GM19043 (cell line): ENCODE results near the gene DYNLT2B.
"Not testable (repeated sequence)": the region's sequence is repeated elsewhere in the genome, so short reads cannot be mapped to it uniquely, and the experiment has no call there.

ENCODE experiments used
- ATAC-seq: cut with Tn5 transposase; IDR thresholded peaks from one replicate; pipeline ENCODE4 v1.9.1; 2021; ENCODE audit warnings: low read depth; ENCODE audit not compliant: unreplicated experiment

Gene DYNLT2B

DNA sequence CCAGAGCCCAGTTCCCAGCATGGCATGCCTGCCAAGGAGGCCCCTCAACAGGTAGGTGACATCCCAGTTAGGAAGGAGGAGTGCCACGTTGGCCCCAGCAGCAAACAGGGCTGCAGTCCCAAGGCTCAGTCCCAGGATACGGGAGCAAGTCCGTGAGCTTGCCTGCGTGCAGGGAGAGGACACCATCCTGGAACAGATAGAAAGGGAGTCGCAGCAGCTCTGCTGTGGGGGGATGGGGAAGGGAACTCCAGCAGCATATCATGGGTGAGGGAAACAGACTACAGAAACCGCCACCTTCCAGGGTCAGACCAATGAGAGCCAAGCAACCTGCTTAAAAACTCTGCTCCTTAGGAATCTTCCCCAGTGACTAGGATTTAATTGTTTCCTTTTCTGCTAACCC lies 9.4 kb upstream of the DYNLT2B start:
- ATAC-seq: no peak

DNA sequence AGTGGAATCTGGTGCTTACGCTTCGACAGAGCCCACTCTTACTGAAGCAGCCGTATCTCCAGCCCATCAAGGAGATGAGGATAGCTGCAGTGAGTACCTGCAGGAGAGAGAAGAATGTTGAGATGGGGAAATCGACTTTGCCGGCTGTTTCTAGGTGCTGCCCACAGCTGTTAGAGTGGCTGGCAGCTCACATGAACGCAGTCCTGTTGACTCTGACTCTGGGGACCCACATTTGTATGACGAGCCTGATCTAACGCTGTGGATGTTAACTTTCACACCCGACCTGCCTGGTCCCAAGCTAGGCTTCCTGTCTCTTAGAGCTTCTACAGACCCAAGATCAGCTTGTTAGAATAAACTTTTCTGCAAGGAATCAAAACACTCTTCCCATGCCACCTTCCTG lies 8.9 kb upstream of the DYNLT2B start:
- no peak for ATAC-seq

DNA sequence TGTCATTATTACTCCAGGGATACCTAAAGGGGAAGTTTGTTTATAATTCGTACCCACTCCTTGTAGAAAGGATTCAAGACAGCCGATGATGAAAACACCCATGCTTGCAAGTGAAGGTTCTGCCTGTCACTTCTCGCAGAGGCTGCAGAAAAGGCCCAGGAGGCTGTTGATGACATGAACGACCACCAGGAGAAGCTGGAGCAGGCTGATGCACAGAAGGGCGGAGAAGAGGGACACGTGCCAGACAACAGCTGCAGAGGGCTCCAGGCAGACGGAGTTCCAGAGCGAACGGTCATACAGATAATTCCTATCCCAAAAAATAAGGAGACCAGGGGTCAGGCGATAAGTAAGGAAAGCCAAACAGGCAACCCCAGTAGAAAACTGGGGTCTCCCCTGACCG lies 5.7 kb upstream of the DYNLT2B start:
- ATAC-seq: no peak

DNA sequence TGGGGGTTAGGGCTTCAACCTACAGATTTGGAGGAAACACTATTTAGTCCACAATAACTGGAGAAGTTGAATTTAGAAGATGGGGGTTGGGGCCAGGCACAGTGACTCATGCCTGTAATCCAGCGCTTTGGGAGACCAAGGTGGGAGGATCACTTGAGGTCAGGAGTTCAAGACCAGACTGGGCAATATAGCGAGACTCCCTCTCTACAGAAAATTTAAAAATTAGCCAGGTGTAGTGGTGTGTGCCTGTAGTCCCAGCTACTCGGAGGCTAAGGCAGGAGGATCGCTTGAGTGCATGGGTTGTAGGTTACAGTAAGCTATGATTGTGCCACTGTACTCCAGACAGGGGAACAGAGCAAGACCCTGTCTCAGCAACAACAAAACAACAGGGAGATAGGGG lies 5.0 kb upstream of the DYNLT2B start:
- ATAC-seq: no peak

DNA sequence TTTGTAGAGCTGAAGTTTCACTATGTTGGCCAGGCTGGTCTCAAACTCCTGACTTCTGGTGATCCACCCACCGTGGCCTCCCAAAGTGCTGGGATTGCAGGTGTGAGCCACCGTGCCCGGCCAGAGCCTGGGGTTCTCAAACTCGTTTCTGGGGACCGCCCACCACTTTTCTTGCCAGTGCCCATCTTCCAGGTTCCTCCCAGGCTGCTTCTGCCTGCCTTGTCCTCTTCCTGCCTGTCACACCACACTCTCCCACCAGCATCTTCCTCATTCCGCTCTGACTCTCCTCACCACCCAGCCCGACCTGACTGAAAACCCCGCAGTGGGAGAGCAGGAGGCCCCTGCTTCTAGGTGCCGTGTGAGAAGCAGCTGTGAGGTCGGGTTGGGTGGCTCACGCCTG lies 3.1 kb upstream of the DYNLT2B start:
- ATAC-seq: no peak

DNA sequence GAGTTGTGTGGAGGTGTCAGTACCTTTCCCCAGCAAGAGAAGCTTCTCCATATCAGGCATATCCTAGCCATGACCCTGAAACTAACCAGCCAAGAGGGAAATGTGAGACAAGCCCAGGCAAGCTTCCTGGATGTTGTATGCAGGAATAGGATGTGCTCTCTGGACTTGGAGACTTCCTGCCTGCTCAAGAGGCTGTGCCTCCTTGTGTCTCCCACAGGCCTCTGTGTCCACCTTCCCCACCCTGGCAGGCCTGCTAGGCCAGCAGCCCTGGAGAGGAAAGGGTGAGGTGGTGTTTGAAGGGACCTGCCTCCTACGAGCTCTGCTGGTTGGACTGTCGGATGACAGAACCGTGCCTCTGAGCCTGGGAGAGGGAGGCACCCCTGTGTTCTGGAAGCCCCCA lies 2.1 kb upstream of the DYNLT2B start:
- no peak for ATAC-seq

DNA sequence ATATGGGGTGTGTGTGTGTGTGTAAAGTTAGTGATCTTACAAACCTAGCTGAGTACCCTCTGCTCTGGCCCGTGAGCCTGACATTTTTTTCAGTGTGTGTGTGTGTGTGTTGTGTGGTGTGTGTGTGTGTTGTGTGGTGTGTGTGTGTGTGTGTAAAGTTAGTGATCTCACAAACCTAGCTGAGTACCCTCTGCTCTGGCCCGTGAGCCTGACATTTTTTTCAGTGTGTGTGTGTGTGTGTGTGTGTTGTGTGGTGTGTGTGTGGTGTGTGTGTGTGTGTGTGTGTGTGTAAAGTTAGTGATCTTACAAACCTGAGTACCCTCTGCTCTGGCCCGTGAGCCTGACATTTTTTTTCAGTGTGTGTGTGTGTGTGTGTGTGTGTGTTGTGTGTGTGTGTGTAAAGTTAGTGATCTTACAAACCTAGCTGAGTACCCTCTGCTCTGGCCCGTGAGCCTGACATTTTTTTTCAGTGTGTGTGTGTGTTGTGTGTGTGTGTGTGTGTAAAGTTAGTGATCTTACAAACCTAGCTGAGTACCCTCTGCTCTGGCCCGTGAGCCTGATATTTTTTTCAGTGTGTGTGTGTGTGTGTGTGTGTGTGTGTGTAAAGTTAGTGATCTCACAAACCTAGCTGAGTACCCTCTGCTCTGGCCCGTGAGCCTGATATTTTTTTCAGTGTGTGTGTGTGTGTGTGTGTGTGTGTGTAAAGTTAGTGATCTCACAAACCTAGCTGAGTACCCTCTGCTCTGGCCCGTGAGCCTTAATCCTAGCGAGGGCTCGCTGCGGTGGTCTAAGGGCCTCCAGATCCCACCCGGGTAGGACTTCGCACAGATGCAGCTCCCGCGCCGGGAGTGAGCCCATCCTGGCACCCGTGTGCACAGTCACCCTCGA lies 997 bp downstream of the DYNLT2B start:
- not testable (repeated sequence) for ATAC-seq

DNA sequence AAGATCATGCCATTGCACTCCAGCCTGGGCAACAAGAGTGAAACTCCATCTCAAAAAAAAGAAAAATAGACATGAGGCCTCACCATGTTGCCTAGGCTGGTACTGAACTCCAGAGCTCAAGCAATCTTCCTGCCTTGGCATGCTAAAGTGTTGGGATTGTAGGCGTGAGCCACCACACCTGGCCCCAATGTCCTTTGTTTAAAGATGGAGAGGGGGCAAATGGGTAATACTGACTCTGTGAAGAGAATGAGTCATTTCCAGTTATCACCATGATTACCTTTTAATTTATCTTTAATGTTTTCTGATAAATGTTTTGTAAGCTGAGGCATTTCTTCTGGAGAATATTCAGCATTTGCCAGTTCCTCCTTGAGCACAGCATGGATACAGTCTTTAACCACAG lies 2.2 kb downstream of the DYNLT2B start:
- ATAC-seq: no peak

DNA sequence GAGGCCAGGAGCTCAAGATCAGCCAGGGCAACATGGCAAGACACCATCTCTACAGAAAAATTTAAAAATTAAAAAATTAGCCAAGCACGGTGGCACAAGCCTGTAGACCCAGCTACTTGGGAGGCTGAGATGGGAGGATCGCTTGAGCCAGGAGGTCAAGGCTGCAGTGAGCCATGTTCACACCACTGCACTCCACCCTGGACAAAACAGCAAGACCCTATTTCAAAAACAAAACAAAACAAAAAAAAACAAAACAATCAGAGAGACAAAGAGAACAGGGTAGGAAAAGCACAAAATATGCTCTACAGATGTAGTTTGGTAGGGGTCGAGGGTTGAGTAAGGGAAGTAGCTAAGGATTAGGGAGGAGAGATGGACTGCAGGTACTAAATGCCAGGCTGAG lies 3.4 kb downstream of the DYNLT2B start:
- ATAC-seq: no peak

DNA sequence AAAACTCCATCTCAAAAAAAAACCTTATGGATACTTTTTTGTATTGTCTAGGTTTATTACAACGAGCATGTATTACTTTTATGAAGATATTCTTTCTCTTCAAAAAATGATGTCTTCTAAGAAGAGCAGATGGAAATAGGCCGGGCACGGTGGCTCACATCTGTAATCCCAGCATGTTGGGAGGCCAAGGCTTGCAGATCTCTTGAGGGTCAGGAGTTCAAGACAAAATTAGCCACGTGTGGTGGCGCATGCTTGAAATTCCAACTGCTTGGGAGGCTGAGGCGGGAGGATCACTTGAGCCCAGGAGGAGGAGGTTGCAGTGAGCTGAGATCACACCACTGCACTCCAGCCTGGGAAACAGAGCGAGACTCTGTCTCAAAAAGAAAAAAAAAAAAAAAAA lies 4.0 kb downstream of the DYNLT2B start:
- not testable (repeated sequence) for ATAC-seq

DNA sequence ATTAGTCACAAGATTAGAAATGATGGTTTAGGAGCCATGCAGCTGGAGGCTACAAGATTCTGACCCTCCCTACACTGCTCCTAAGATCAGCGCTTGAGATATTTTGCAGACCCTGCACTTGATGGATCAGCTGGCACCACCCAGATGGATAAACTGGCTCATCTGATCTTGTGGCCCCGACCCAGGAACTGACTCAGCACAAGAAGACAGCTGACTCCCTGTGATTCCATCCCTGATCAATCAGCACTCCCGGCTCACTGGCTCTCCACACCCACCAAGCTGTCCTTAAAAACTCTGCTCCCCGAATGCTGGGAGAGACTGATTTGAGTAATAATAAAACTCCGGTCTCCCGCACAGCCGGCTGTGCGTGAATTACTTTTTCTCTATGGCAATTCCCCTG lies 15.1 kb downstream of the DYNLT2B start:
- not testable (repeated sequence) for ATAC-seq

DNA sequence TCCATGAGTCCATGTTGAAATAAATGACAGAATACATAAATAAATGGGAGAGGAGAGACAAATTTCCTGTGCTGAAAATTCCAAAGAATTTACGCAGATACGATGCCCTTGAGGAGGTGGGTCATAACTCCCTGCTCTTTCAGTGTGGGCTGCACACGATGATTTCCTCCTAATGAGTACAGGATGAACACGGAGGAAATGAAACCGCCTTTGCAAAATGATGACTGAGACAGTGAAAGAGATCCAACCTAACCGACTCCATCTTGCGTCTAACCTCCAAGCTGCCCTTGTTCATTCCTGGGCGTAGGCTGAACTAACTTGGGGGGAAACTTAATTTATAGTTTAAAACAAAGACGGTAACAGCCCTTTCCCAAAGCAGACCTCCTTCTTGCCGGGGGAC lies 15.5 kb downstream of the DYNLT2B start:
- not testable (repeated sequence) for ATAC-seq

DNA sequence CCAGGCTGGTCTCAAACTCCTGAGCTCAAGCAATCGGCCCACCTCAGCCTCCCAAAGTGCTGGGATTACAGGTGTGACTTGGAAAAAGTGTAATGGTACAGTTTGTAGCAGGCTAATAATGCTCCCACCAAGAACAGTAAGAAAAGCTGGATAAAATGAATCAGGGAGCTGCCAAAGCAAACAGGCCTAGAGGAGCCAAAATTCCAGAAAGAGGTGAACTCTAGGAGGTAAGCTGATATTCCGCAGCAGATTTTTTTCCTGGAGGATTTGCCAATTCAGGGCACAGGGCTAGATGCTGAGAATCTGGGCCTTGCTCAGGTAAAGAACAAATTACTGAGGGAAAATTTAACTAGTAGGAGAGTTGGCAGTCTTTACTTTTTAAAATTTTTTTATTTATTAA lies 19.5 kb downstream of the DYNLT2B start:
- no peak for ATAC-seq

DNA sequence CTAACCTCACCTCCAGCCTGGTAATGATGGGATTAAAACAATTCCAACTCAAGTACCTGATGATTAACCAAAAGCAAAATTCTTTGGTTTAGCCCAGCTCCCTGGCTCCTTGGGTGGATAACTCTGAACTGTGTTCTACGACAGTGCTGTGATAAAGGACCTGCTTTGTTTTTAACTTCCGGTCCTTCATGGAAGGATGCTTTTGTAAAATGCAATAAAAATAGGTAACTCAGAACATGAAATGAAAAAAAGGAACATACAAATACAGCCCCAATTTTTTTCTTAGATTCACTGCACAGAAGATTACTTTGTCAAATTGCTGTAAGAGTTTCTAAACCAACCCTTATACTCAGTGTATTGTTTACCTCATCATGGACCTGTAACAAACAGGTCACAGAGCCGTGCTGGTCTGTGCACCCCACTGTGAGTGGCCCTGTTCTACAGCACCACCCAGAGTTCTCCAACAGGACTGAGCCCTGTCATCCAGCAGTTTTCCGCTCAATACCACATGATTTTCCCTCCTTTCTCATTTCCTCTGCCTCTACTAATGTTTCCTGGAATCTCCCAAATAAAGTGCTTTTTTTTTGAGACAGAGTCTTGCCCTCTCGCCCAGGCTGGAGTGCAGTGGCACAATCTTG lies 25.6 kb downstream of the DYNLT2B start:
- no peak for ATAC-seq

DNA sequence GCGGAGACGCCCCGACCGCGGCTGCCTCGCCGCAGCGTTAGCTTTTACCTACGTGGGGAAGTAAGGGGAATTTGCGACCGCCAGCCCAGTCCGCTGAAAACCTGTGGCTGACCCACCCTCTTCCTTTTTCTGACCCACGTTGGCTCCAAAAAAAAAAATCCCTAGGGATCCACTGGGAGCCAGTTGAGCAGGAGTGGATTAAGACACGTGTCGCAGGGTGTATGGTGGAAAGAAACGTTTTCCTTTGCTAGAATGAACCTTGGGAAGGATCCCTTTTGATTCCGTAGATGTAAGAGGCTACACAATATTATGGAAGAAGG lies 29.9 kb downstream of the DYNLT2B start:
- no peak for ATAC-seq

DNA sequence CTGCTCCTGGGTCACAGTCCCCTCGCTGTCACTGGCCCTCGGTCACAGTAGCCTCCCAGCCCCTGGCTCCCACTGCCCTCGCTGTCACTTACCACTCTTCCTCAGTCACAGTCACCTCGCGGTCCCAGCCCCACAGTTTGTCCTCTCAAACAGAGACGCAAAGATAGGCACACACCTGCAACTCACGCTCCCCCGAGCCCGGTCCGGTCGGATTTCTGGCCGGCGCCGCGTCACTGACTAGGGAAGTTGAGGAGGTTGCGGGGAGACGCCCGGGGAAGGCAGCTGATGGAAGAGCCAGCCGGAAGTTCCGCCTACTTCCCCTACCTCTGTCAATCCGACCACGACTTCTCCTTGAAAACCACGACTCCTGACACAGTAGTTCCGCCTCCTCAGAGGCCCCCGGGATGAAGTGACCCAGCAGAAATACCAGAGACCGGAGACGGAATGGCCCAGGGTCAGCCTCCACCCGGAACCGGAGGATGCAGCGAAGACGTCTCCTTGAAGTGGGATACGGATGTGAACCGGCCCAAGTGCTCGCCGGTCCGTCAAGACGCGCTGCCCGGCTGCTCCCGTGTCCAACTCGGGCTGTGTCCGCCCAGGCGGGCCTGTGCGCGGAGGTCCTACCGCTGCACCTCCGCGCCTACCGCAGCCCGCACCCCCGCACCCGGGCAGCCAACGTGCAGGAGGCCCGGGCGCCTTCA lies 30.4 kb downstream of the DYNLT2B start, which contains the start of gene PCYT1A:
TSS of gene PCYT1A (minus strand) at position 287 of the 701 bp plus-strand sequence. CDS start 17,195 bp downstream, outside the sequence.
- peak; percentile 72 for ATAC-seq

DNA sequence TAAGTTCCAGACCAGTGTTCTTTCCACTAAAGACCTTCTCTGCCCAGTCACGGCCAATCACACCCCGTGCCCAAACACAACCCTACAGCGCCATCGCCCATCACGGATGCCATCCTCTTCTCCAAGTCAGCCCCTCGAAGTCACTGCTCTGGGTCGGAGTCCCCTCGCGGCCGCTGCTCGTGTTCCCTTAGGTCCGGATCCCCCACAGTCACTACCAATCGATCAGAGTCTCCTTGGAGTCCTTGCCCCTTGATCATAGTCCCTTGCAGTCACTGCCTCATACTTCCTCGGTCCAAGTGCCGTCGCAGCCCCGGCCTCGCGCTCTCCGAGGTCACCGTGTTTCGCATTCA lies 31.0 kb downstream of the DYNLT2B start:
- ATAC-seq: peak; percentile 23

DNA sequence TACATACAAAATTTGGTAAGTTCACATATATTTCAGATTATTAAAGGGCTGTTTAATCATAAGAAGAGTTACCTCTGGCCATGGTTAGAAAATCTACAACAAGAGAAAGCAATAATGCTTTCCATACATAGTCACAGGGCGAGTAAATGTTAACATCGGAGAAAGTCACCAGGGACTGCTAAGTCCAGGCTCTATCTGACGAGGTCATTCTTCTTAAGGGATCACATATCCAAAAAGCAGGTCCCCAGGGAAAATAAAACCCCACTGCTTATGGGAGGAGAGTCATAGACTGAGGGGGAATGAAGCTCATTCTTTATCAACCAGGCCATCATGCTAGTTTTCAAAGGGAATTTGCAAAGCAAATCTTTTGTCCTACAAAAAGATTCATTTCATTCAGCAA lies 33.6 kb downstream of the DYNLT2B start:
- ATAC-seq: no peak

DNA sequence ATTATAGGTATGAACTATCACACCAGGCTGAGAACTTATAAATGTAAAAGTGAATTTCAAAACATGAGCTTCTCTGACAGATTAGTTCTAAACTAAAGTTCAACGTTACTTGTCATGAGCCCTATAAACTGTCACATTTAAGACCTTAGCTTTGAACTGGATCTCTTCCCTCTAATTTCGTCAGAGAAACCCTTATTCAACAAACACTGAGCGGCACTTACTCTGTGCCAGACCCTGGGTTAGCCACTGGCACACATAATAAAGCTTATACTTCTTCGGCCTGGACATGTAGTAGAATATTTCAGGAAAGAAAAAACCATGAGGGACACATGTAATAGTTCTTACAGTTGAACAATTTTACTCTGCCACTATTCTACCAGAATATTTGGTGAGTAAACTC lies 36.1 kb downstream of the DYNLT2B start:
- no peak for ATAC-seq

DNA sequence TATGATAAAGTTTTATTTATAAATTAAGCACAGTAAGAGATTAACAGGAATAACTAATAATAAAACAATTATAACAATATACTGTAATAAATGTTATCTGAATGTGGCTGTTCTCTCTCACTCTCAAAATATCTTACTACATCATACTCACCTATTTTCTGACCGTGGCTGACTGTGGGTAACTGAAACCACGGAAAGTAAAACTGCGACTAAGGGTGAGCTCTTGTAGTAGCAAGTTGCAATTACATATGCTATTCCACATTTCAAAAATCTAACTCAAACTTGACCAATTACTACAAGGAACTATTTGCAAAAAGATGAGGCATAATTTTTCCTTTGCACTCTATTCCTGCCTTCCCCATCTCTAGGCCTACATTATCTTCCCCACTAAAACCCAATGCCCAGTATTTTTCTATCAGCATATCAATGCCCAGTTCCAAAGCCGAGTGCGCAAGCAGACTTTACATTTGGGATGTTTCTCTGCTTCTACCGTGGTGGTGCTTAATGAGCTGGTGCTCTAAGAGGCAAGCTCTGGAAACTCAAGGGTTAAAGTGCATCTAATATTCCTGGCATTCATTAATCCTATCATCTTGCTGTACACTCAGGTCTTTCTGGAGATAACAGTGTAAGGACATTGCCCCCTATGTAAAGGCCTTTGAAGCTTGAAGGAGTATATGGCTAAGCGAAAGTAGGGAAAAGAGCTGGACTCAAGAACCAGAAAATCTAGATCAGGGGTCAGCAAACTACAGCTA lies 37.2 kb downstream of the DYNLT2B start:
- no peak for ATAC-seq

DNA sequence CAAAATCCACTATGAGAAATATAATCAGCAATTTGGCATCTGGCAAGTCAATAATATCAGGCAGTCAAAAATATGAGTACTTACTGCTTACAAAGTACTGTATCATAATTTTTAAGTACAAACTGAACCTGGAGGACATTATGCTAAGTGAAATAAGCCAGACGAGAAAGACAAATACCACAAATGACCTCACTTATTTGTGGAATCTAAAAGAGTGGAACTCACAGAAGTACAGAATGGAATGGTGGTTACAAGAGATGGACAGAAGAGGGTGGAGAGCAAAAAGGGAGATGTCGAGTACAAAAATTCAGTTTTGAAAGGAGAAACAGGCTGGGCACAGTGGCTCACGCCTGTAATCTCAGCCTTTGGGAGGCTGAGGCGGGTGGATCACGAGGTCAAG lies 42.9 kb downstream of the DYNLT2B start:
- no peak for ATAC-seq
